ENCODE results near the gene PPP1R26. TPM values are rescaled to one million over a fixed set of nuclear protein-coding genes. Genes with fewer than 3 reads are reported as not detected.
"Not testable (repeated sequence)": the region's sequence is repeated elsewhere in the genome, so short reads cannot be mapped to it uniquely, and the experiment has no call there.

The PPP1R26 gene
- total RNA-seq, 1 donor from 2014 or later = 9.7 TPM

DNA sequence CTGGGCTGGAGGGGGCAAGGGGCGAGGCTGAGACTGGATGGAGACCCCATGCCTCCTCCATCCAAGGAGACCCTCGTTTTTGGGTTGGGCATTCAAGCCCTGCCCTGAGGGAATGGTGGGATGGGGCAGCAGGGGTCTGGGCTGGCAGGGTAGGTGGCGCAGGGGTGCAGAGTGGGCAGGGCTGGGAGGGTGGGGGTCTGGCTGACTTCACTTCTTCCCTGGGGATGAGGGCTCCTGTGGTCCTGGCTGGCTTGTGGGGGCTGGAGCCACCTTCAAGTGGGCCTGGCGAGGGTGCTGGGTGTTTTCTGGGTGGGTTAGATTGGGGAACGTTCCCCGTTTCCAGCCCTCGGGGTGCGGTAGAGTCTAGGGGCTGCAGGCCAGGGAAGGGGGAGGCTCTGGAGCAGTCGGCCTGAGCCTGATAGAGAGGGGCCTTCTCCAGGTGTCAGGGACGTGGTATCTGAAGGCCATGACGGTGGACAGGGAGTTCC is 42.1 kb downstream of the PPP1R26 start:
- DNase-seq (ENCODE audit: low read depth in 2 of 2) = no peak

DNA sequence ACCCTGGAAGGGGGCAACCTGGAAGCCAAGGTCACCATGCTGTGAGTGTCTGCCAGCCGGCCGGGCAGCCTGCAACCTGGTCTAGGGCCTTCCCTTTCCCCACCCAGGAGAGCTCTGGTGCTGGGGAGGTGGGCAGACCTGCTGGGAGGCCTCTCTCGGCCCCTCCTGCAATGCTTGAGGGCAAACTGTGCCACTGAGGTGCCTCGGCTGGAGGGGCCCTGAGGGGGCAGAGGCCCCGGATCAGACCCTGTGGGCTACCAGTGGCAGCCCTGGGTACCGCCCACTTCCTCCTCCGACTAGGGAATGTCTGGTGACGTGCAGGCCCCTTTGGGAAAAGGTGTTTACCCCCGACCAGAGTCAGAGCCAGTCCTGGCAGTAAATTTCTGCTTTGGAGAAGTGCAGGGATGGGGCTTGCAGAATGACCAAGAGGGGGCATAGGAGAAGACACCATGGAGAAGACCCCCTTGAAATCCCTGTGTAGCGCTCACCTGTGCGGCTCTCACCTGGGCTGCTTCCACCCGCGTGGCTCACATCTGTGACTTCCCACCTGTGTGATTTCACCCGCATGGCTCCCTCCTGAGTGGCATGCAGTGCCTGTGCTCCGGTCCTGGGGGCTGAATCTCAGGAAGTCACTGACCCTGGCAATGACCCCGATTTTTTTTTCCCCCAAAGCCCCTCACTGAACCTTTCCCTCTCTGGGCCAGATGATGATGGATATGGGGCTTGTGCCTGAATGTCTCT is 42.7 kb downstream of the PPP1R26 start:
- no peak for DNase-seq (ENCODE audit: low read depth in 2 of 2)

- DNase-seq (ENCODE audit: low read depth in 2 of 2) = no peak
Observed at GRCh38 chr9:135522931-135523330, 43.3 kb downstream of the PPP1R26 start.

GRCh38 chr9:135523521-135524129 is 44.0 kb downstream of the PPP1R26 start:
- DNase-seq (ENCODE audit: low read depth in 2 of 2) = no peak

DNA sequence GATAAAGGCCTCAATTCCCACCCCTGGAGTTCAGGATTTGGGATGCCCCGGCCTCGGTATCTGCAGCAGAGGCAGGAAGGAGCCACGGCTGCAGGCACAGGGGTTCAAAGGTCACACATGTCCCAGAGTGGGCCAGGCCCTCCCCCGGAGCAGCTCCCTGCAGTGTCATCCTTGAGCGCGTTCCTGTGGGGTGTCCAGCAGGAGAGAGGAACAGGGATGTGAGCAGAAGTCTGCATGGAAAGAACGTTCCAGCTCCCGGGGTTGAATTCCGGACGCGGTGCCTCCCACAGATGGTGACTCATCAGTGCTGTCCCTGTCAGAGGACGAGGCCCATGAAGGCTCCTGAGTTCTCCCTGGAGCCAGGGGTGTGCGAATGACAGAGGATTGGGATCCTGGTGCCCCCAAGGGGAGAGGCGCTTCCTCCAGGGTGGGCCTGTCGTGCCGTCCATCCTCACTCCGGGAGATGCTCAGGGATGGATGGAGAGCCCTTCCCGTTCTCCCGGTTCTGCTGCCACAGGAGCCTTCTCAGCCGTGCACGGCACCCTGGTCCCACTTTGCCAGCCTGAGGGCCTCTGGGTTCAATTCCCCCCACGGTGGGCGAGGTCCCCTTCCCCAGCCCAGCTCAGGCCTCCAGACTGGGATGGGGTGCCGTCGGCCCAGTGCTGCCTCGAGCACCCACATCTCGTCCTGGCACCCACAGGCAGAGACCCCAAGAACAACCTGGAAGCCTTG is 44.7 kb downstream of the PPP1R26 start:
- peak in 1 of 2 donors; percentile 19 for DNase-seq (ENCODE audit: low read depth in 2 of 2)

GRCh38 chr9:135525241-135526088 is 45.9 kb downstream of the PPP1R26 start:
- DNase-seq (ENCODE audit: low read depth in 2 of 2) = no peak

GRCh38 chr9:135526089-135526729 is 46.6 kb downstream of the PPP1R26 start:
- no peak for DNase-seq (ENCODE audit: low read depth in 2 of 2)

- DNase-seq (ENCODE audit: low read depth in 2 of 2) = no peak
Observed at GRCh38 chr9:135526730-135527571, 47.4 kb downstream of the PPP1R26 start.

- not testable (repeated sequence) for DNase-seq (ENCODE audit: low read depth in 2 of 2)
Observed at GRCh38 chr9:135528842-135529435, 49.4 kb downstream of the PPP1R26 start.

DNA sequence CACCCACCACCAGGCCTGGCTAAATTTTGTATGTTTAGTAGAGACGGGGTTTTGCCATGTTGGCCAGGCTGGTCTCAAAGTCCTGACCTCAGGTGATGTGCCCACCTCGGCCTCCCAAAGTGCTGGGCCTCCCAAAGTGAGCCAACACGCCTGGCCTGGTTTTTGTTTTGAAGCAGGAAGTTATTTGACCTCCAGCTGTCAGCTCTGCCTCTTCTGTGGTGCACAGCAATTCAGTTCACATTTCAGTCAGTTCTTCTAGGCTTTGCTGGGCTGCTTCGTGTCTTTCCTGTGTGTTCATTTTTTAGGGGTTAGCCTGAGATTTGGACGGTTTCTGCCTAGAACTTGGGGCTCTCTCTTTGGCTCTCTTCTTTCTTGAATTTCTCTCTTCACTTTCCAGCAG is 50.6 kb downstream of the PPP1R26 start:
- no peak for DNase-seq (ENCODE audit: low read depth in 2 of 2)

DNA sequence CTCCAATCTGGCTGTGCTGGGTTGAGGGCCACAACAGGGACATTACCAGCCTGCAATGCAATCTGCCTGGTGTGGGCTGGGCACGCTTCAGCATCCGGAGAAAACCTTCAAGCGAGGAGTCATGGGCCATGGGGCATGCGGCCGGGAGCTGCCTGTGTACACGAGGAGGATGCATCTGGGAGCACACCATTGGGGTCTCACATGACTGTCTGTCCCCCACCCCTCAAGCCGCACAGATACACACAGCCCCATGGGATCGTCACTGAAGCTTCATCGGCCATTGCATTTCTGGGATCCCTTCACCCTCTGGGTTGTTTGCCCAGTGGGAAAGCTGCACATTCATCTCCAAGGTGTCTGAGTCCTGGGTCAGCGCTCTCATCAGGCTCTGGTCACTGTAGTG is 51.5 kb downstream of the PPP1R26 start:
- no peak for DNase-seq (ENCODE audit: low read depth in 2 of 2)

GRCh38 chr9:135533113-135533512 is 53.5 kb downstream of the PPP1R26 start:
- DNase-seq (ENCODE audit: low read depth in 2 of 2) = no peak

DNA sequence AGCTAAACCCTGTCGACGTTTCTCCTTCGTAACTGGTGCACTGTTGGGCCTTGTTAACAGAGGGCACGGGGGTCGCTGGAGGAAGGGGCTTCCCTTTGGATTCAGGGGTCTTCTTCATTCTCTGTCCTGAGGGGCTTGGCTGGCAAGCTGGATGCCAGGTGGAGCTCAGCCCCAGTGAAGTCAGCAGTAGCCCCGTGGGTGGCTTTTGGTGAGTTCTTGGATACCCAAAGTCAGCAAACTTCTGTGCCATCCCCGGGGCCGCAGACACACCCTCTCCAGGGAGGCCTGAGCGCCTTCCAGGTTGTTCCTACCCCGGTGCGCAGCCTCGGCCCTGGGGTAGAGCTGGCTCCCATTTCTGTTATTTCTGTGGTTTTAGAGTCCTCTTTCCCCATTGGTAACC is 54.1 kb downstream of the PPP1R26 start:
- no peak for DNase-seq (ENCODE audit: low read depth in 2 of 2)

DNA sequence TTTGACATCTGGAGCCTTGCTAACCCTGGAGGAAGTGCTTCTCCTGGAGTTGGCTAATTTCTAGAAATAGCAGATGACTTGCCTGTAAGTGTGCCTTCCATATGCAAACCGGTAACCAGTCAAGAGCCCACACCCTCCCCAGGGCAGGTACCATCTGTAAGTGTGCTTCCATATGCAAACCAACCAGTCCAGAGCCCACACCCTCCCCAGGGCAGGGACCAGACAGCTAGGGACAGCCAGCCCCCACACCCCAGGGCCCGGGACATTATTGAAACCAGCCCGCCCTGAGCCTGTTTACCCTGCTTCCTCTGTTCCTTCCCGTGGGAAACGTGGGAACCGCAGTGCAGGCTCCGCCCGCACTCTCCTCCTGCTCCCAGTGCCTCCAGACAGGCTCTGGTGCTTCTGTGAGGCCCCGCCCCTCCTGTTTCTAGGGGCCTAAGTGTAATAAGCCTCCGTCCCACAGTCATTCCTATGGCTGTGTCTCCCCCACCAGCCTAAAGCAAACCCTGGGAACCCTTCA is 54.7 kb downstream of the PPP1R26 start:
- DNase-seq (ENCODE audit: low read depth in 2 of 2) = not testable (repeated sequence)

DNA sequence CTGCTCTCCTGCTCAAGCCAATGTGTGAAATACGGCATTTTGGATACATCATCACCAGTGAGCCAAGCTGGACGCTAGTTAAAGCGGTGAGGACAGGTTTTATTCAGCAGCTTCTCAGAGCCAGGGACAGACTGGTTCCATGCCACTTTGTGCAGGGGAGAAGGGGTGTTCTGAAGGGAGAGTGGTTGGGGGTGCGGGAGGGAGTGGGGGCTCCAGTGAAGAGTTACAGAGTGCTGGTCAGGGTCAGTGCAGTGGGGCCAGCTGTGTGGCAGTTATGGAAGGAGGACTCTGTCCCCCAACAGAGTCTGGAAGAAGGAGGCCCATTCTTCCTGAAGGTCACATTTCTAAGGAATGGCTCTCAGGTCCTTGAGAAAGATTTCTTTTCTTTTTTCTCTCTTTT is 55.2 kb downstream of the PPP1R26 start:
- not testable (repeated sequence) for DNase-seq (ENCODE audit: low read depth in 2 of 2)

GRCh38 chr9:135535631-135536030 is 56.0 kb downstream of the PPP1R26 start:
- DNase-seq (ENCODE audit: low read depth in 2 of 2) = not testable (repeated sequence)

DNA sequence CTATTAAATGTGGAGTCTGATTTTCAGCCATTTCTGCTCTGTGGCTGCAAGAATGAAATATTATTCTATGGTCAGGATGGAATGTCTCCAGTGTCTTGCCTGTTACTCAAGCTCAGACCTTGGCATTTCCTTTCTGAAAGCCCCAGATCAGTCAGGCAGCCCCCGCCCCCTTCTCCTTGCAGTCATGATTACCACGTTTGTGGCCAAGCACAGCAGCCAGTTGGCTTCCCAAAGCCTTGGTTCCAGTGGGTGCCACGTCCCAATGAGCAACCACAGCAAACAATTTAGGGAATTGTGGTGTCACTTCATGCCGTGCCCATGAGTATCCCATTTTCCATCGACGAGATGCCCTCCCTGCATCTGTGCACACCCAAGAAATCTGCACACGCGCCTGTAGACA is 56.6 kb downstream of the PPP1R26 start:
- DNase-seq (ENCODE audit: low read depth in 2 of 2) = no peak
